Rectal smooth muscle tissue (tissue), 1 donor: ENCODE results near the gene MYPN.

Source experiments
- H3K27ac ChIP-seq: one replicate; pipeline ENCODE4 v1.7.0; 2013; ENCODE audit warnings: low read depth, low read length, inconsistent platforms
- H3K27me3 ChIP-seq: one replicate; pipeline ENCODE4 v1.7.0; 2013; ENCODE audit warnings: low read length; ENCODE audit not compliant: control insufficient read depth, insufficient read depth
- H3K36me3 ChIP-seq: one replicate; pipeline ENCODE4 v1.7.0; 2013; ENCODE audit warnings: low read length; ENCODE audit not compliant: control insufficient read depth, insufficient read depth
- H3K4me1 ChIP-seq: one replicate; pipeline ENCODE4 v1.7.0; 2013; ENCODE audit warnings: low read length; ENCODE audit not compliant: control insufficient read depth, insufficient read depth
- H3K4me3 ChIP-seq: one replicate; pipeline ENCODE4 v1.7.0; 2013; ENCODE audit warnings: low read length
- H3K9ac ChIP-seq: one replicate; pipeline ENCODE4 v1.7.0; 2013; ENCODE audit warnings: low read length

Gene MYPN

DNA sequence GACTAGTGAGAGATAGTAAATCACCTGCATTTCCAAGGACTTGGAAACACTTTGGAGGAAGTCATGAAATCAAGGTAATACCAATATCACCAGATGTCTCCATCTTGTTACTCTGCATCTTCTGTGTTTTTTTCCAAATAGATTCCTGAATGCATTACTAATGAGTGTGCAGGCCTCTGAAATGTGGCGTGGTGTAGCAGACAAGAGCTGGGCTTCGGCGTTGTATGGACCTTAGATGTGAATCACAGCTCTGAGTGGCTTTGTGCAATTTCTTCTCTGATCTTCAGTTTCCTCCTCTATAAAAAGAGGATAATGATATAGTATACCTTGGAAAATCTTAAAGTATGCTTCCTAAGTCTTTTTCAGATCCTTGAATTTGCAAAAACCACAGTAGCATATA is 9.6 kb upstream of the MYPN start:
- no peak overlapping the region for H3K27ac ChIP-seq
- H3K9ac ChIP-seq = no peak overlapping the region
- H3K4me3 ChIP-seq = no peak overlapping the region
- no peaks in the 10 kb centered on the region for H3K4me1 ChIP-seq
- no peaks in the 10 kb centered on the region for H3K36me3 ChIP-seq
- no peaks in the 10 kb centered on the region for H3K27me3 ChIP-seq

DNA sequence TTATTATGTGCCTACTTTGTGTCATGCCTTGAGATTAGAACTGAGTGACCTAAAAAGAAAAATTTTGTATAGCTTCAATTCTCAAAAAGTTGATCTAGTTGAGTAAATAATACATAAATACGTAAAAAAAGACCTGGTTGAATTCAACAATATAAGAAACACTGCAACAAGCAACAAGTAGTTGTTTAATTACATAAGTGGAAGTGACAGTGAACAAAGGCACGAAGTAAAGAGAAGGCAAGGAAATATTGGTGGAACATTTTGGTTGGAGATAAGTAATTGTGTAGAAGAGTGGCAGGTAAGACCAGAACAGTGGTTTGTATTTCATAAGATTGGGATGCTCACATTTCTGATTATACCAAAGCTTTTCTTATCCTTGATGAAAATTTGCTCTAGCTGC is 8.2 kb upstream of the MYPN start:
- Histone ChIP-seq H3K36me3 (no peaks in the 10 kb centered on the region), H3K9ac (no peak overlapping the region), H3K27ac (no peak overlapping the region), H3K27me3 (no peaks in the 10 kb centered on the region), H3K4me1 (no peaks in the 10 kb centered on the region), H3K4me3 (no peak overlapping the region)

DNA sequence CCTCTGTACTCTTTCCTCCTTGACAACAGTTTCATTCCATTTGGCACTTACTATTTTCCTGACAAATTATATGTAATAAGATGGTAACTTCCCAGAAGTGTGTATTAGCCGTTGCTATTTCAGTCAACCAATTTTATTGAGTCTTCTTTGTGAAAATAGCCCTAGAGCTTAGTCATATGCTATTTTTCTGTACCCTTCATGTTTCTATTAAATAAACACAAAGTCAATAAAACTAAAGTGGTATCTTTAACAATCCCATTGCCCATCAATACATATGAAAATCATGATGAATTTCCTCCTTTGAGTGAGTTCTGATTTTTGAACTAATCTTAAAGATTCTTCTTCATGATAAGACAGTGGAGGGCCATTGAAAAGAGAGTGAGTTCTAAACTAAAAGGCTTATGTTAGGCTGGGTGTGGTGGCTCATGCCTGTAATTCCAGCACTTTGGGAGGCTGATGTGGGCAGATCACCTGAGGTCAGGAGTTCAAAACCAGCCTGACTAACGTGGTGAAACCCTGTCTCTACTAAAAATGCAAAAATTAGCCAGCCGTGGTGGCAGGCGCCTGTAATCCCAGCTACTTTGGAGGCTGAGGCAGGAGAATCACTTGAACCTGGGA is 5.9 kb upstream of the MYPN start:
- no peak overlapping the region for H3K27ac ChIP-seq
- no peaks in the 10 kb centered on the region for H3K4me1 ChIP-seq
- no peak overlapping the region for H3K9ac ChIP-seq
- H3K4me3 ChIP-seq = no peak overlapping the region
- H3K36me3 ChIP-seq = no peaks in the 10 kb centered on the region
- no peaks in the 10 kb centered on the region for H3K27me3 ChIP-seq

DNA sequence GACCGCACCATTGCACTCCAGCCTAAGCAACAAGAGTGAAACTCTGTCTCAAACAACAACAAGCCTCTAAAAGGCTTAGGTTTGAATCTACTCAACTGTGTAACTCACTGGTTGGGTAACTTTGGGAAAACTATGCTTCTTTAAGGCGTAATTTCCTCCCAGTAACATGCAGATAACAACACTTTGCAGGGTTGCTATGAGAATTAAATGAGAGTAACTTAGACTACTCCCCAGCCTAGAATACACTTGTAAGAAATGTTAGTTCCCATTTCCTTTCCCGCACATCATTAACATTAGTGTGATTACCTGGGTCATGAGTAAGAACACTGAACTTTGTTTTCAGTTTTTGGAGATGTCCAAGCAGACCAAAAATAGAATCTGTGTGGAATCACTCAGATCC is 5.4 kb upstream of the MYPN start:
- no peak overlapping the region for H3K9ac ChIP-seq
- no peaks in the 10 kb centered on the region for H3K27me3 ChIP-seq
- no peak overlapping the region for H3K4me3 ChIP-seq
- no peaks in the 10 kb centered on the region for H3K36me3 ChIP-seq
- H3K4me1 ChIP-seq = no peaks in the 10 kb centered on the region
- no peak overlapping the region for H3K27ac ChIP-seq

DNA sequence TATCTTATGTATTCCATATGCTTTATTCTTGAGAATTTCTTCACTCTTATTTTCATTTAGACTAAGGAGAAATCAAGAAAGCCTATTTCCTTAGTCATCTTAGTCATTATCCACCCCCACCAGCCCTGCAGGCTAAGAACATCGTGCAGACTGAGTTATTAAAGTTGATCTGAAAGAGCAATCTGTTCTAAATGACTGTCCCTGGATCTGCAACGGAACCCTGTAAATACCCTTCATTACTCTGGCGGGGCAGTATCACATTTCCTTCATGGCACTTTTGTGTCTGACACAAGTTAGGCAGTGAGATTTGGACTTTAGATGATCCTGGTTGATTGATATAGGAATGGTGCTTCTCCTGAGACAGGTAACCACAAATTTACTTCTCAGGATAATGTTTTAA is 3.5 kb upstream of the MYPN start:
- Histone ChIP-seq H3K4me3 (no peak overlapping the region), H3K36me3 (no peaks in the 10 kb centered on the region), H3K4me1 (peaks cover 3% of the 10 kb centered on the region), H3K27ac (no peak overlapping the region), H3K9ac (no peak overlapping the region), H3K27me3 (no peaks in the 10 kb centered on the region)

DNA sequence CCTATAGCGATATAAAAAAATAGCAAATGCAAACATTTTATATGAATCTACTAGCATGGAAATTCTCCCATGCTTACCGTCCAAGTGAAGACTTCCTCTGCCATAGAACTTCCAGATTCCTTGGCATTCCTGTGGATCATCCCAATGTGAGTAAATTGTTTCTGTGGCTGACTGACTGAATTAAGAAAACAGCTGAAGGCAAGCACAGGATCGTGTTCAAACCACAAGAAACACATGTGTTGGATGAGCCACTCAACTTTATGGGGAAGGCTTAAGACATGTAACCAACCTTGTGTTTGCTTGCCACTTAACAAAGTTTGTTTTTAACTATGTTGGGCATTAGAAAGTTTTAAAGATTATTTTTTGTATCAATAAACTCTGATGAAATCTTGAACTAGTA is 2.6 kb upstream of the MYPN start:
- Histone ChIP-seq H3K9ac (no peak overlapping the region), H3K27ac (no peak overlapping the region), H3K4me3 (no peak overlapping the region), H3K36me3 (no peaks in the 10 kb centered on the region), H3K27me3 (no peaks in the 10 kb centered on the region), H3K4me1 (peaks cover 3% of the 10 kb centered on the region)

DNA sequence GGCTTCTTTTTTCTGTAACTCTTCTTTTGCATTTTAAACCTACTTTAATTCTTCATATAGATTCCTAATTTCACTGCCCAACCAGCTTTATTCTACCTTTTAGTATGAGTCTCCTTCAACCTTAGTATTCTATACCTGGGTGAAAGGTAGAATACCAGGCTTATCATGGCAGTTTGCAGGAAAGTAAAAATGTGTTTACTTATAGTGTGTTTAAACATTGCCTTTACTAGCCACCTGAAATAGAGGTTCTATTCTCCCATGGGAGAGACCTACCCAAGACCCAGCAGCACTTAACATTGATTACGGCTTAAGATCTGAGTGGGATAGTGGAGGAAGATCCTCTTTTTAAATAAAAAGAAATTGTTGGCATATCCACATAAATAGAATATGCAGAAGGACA is 1.6 kb upstream of the MYPN start:
- Histone ChIP-seq H3K4me1 (peaks cover 3% of the 10 kb centered on the region), H3K27ac (no peak overlapping the region), H3K9ac (no peak overlapping the region), H3K4me3 (no peak overlapping the region), H3K36me3 (no peaks in the 10 kb centered on the region), H3K27me3 (no peaks in the 10 kb centered on the region)

DNA sequence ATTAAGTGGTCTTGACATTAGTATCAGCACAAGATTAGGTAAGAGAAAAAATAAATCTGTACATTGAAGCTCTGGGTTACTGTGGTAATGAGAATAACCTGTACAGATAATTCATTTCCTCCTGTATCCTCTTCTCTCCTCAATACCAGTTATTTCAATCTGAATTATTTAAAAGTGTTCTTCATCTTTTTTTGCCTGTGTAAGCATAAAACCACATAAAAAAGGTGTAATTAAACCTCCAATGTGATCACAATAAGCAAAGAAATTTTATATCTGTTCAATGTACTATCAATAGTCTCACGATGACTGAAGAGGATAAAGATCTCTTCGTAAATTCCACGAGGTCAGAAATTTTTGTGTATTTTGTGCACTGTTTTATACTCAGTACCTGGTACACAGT is 1.2 kb upstream of the MYPN start:
- no peaks in the 10 kb centered on the region for H3K36me3 ChIP-seq
- H3K9ac ChIP-seq = no peak overlapping the region
- H3K4me3 ChIP-seq = no peak overlapping the region
- H3K27me3 ChIP-seq = no peaks in the 10 kb centered on the region
- H3K4me1 ChIP-seq = peaks cover 3% of the 10 kb centered on the region
- no peak overlapping the region for H3K27ac ChIP-seq

DNA sequence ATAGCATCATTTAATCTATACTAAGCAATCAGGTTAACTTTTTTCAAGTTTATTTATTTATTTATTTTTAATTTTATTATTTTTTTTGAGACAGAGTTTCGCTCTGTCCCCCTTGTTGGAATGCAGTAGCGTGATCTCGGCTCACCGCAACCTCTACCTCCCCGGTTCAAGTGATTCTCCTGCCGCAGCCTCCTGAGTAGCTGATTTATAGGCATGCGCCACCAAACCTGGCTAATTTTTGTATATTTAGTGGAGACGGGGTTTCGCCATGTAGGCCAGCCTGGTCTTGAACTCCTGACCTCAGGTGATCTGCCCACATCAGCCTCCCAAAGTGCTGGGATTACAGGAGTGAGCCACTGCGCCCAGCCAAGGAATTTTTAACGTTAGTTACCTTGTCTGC is 635 bp upstream of the MYPN start:
- H3K4me3 ChIP-seq = no peak overlapping the region
- no peak overlapping the region for H3K9ac ChIP-seq
- no peaks in the 10 kb centered on the region for H3K36me3 ChIP-seq
- H3K27ac ChIP-seq = no peak overlapping the region
- peaks cover 3% of the 10 kb centered on the region for H3K4me1 ChIP-seq
- no peaks in the 10 kb centered on the region for H3K27me3 ChIP-seq

DNA sequence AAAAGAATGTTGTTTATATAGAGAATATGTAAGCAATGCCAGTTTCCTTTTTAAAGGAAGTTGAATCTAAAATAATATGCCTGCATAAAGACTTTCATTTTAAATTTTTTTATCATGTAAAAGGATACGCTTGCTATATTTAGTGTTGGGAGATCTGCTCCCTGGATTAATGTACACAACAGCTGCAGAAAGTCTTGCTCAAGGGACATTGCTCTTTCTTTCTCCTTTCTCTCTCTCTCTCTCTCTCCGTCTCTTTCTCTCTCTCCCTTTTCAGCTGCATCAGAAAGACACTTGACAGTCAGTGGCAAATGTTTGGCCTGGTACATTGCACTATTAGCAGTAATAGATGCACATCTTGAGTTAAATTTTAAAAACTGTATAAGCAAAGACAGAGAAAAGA is 739 bp downstream of the MYPN start:
- H3K4me3 ChIP-seq = no peak overlapping the region

DNA sequence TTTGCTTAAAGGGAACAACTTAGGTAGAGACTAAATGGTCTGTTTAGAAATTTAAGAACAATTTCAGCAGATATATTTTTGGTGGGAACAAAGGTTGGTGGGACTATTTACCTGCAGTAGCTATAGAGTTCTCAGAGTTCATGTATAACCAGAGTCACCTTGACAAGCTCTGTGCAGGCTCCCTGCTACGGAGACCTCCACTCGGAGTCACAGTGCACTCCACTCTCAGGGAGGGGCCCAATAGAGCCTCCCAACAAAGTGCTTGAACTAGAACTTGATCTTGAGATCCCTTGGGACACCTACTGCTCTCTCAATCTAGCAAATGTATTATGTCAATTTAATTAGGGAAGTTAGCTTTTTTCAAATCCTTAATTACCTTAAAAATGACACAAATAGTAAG is 2.3 kb downstream of the MYPN start:
- no peak overlapping the region for H3K27ac ChIP-seq
- no peak overlapping the region for H3K9ac ChIP-seq
- H3K4me3 ChIP-seq = no peak overlapping the region
- H3K4me1 ChIP-seq = peaks cover 3% of the 10 kb centered on the region
- no peaks in the 10 kb centered on the region for H3K27me3 ChIP-seq
- no peaks in the 10 kb centered on the region for H3K36me3 ChIP-seq

More for the DNA sequence above, 739 bp downstream of the MYPN start:
- Histone ChIP-seq H3K27ac (no peak overlapping the region), H3K9ac (no peak overlapping the region), H3K4me1 (peaks cover 3% of the 10 kb centered on the region), H3K27me3 (no peaks in the 10 kb centered on the region), H3K36me3 (no peaks in the 10 kb centered on the region)

DNA sequence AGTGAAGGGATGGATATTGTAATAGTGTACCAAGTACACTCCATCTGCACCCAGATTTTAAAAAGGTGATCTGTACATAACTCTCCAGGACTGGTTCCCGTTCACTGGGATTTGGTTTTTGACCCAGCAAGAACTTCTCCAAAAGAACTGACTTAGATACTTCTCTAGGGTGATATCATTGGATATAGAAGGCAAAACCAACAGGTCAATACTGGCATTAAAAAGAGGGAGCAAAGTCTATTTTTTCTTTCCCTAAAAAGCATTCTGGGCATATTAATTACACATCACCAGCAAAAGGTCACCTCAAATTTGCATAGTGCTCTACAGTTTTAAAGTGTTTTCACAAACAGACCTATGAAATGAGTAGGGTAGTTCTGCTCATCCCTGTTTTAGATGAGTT is 3.5 kb downstream of the MYPN start:
- H3K4me3 ChIP-seq = no peak overlapping the region
- H3K9ac ChIP-seq = no peak overlapping the region

DNA sequence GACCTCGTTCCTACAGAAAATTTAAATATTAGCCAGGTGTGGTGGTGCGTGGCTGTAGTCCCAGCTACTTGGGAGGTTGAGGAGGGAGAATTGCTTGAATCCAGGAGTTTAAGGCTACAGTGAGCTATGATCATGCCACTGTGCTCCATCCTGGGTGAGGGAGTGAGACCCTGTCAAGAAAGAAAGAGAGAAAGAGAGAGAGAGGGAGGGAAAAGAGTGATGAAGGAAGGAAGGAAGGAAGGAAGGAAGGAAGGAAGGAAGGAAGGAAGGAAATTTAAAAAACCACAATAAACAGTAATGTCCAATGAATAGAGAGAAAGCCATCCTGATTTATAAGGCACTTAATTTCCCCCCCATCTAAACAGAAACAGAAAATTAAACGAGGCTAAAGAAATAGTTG is 9.4 kb downstream of the MYPN start:
- H3K9ac ChIP-seq = no peak overlapping the region

More for the DNA sequence above, 3.5 kb downstream of the MYPN start:
- H3K27ac ChIP-seq = no peak overlapping the region
- peaks cover 3% of the 10 kb centered on the region for H3K4me1 ChIP-seq
- H3K36me3 ChIP-seq = no peaks in the 10 kb centered on the region
- no peaks in the 10 kb centered on the region for H3K27me3 ChIP-seq

More for the DNA sequence above, 9.4 kb downstream of the MYPN start:
- H3K36me3 ChIP-seq = no peaks in the 10 kb centered on the region
- H3K27ac ChIP-seq = no peak overlapping the region
- no peak overlapping the region for H3K4me3 ChIP-seq
- H3K4me1 ChIP-seq = no peaks in the 10 kb centered on the region
- no peaks in the 10 kb centered on the region for H3K27me3 ChIP-seq
